Lower leg skin (tissue), 4 donors: ENCODE data around the gene ITSN1. TPM values are rescaled to one million over a fixed set of nuclear protein-coding genes. Genes with fewer than 3 reads are reported as not detected.

Experiments used
- DNase-seq, 2 donors: peaks; one replicate each; pipeline ENCODE4 v3.0.0-alpha.2; 2019; ENCODE audit warnings: low spot score in 2 of 2
- H3K4me3 ChIP-seq: fragments of 200-600 bp; sonication (generic); 2 replicates; pipeline ENCODE4 v1.5.1; 2017; ENCODE audit warnings: mild to moderate bottlenecking, low read depth; ENCODE audit not compliant: poor library complexity, severe bottlenecking
- POLR2A ChIP-seq, 2 donors: fragments of 450-650 bp; IDR thresholded peaks; one replicate each; pipeline ENCODE4 v1.6.1; 2016 to 2017; ENCODE audit warnings: antibody characterized with exemption in 2 of 2, mild to moderate bottlenecking in 1 of 2, moderate library complexity in 1 of 2
- WGBS, 2 donors: methylation state at CpG; one replicate each; pipeline ENCODE4 v1.1.5; 2018; 5-methylcytosine and 5-hydroxymethylcytosine counted together
- intact Hi-C: fragments of 100-400 bp; cut with DNase I; formaldehyde crosslinking; loops from one replicate; pipeline ENCODE4 v1.15.0; 2023; ENCODE audit warnings: low total_unique reads
- total RNA-seq, 4 donors: library from RNA; depleted of rRNA; stranded (reverse); fragments of >200 nt; gene quantifications; one replicate each; pipeline ENCODE4 v1.1.0, GENCODE V29; 2016
- TF ChIP-seq, protein P1 (sequence below), 3 donors: fragments of 450-650 bp; IDR thresholded peaks; one replicate each; pipeline ENCODE4 v1.5.1; 2016; ENCODE audit warnings: antibody characterized with exemption in 3 of 3, mild to moderate bottlenecking in 3 of 3, moderate library complexity in 2 of 3

The ITSN1 gene
- total RNA-seq, 4 donors from 2014 or later = 17.4 to 39.5 (median 31.7) TPM

DNA sequence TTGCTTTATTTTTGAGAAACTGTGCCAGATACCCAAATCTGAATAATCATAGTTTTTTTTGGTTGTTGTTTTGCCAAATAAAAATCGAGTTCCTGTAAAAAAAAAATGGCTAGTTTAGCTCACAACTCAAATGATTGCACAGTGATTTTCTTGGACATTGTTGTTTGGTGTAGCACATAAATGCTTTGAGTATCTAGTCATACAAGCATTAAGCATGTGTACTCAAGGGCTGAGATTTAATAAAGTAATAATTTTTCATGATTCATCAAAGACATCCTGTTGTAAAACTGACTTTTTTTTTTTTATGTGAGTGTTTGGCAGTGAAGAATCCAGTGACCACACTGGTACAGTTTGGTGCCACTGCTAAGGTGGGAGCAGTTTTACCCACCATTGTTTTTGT lies 18.8 kb downstream of the ITSN1 start:
- intact Hi-C loops = no loop called here
- no peak overlapping the region for H3K4me3 ChIP-seq
- WGBS, 2 donors = 76 to 80% methylated on average over 1 of the region's 1 CpG
- no peak for DNase-seq
- TF ChIP-seq POLR2A (IDR thresholded peaks at IDR 0.05) = no peak
- TF ChIP-seq, protein P1, sequence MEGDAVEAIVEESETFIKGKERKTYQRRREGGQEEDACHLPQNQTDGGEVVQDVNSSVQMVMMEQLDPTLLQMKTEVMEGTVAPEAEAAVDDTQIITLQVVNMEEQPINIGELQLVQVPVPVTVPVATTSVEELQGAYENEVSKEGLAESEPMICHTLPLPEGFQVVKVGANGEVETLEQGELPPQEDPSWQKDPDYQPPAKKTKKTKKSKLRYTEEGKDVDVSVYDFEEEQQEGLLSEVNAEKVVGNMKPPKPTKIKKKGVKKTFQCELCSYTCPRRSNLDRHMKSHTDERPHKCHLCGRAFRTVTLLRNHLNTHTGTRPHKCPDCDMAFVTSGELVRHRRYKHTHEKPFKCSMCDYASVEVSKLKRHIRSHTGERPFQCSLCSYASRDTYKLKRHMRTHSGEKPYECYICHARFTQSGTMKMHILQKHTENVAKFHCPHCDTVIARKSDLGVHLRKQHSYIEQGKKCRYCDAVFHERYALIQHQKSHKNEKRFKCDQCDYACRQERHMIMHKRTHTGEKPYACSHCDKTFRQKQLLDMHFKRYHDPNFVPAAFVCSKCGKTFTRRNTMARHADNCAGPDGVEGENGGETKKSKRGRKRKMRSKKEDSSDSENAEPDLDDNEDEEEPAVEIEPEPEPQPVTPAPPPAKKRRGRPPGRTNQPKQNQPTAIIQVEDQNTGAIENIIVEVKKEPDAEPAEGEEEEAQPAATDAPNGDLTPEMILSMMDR (IDR thresholded peaks at IDR 0.05) = no peak

DNA sequence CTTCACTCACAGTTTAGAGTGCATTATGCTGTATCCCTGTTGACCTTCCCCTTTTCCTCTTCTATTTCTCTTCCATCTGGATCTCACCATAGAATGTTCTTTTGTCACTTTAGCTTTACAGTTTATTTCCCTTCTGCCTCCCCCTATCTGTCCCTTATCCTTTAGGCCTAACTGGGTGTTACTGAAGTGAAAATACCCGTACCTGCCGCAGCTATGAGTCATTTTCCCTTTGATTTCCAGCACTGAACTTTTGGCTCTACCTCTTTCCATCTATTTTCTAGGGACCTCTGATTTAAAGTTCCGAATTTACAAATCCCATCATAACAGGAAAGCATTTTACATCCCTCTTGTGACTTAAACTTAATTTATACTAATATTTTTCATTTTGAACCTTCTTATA lies 19.7 kb downstream of the ITSN1 start:
- 61 to 68% methylated on average over 3 of the region's 3 CpGs for WGBS, 2 donors
- H3K4me3 ChIP-seq = no peak overlapping the region
- TF ChIP-seq POLR2A (IDR thresholded peaks at IDR 0.05) = no peak
- TF ChIP-seq, protein P1 (IDR thresholded peaks at IDR 0.05) = no peak
- intact Hi-C loops = no loop called here
- no peak for DNase-seq

DNA sequence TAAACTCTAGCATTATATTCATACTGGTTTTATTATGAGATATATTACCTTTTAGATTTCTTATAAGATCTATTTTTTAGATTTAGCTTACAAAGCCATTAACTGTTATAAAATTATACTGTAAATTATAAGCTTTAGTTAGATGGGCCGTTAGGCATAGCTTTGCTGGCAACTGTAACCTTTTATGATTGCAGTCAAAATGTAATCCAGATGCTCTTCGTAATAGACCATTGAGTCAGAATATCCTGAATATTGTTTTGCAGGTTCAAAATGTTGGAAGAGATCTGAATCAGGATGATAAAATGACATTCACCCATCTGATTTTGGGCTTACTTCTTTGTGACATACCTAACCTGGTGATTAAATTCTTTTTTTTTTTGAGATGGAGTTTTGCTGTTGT lies 20.9 kb downstream of the ITSN1 start:
- H3K4me3 ChIP-seq = no peak overlapping the region
- 58 to 68% methylated on average over 2 of the region's 2 CpGs for WGBS, 2 donors
- no peak for DNase-seq
- intact Hi-C loops = no loop called here
- no peak for TF ChIP-seq POLR2A (IDR thresholded peaks at IDR 0.05)
- TF ChIP-seq, protein P1 (IDR thresholded peaks at IDR 0.05) = no peak

DNA sequence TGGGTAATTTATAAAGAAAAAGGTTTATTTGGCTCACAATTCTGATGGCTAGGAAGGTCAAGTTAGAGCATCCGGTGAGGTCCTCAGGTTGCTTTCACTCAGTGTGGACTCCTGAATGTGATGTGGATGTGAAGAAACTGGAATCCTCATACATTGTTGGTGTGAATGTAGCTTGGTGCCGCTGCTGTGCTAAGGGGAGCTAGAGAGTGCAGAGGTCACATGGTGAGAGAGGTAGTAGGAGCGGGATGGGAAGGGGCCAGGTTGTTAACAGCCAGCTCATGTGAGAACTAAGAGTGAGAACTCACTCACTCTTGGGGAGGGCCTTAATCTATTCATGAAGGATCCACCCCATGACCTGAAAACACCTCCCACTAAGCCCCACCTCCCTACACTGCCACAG lies 21.8 kb downstream of the ITSN1 start:
- DNase-seq = no peak
- H3K4me3 ChIP-seq = no peak overlapping the region
- TF ChIP-seq POLR2A (IDR thresholded peaks at IDR 0.05) = no peak
- TF ChIP-seq, protein P1 (IDR thresholded peaks at IDR 0.05) = no peak
- intact Hi-C loops = no loop called here
- 95 to 100% methylated on average over 3 of the region's 3 CpGs for WGBS, 2 donors

DNA sequence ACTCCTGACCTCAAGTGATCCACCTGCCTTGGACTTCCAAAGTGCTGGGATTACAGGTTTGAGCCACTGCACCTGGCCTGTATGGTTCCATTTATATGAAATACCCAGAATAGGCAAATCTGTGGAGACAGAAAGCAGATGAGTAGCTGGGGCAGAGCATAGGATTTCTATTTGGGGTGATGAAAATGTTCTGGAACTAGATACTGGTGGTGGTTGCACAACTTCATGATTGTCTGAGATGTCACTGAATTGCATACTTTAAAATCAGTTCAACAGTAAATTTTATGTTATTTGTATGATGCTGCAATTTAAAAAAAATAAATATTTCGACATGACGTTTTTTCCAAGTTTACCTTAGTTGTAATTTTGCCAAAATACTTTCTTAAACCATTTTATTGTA lies 23.9 kb downstream of the ITSN1 start:
- TF ChIP-seq POLR2A (IDR thresholded peaks at IDR 0.05) = no peak
- TF ChIP-seq, protein P1 (IDR thresholded peaks at IDR 0.05) = no peak
- intact Hi-C loops = no loop called here
- 74 to 75% methylated on average over 2 of the region's 2 CpGs for WGBS, 2 donors
- H3K4me3 ChIP-seq = no peak overlapping the region
- no peak for DNase-seq

DNA sequence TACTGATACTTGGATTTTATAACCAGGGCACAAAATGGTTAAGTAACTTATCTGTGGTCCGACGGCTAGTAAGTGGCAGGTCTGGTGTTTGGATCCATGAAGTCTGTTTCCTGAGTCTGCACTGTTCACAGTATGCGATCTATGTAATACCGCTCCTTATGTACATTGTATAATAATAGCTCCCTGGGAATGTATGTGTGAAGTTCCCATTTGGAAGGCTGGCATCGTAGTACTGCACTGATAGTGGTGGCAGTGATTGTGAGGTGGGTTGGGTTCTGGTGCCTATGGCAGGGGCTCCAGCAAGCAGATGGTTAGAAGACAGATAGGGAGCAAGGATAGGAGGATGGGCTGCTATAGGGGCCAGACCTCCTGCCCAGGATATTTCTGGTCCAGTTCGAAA lies 25.3 kb downstream of the ITSN1 start:
- intact Hi-C loops = no loop called here
- TF ChIP-seq POLR2A (IDR thresholded peaks at IDR 0.05) = no peak
- TF ChIP-seq, protein P1 (IDR thresholded peaks at IDR 0.05) = no peak
- H3K4me3 ChIP-seq = no peak overlapping the region
- DNase-seq = no peak
- 76 to 88% methylated on average over 6 of the region's 6 CpGs for WGBS, 2 donors
